Cardiac septum (tissue), 1 donor: ENCODE results near the gene DLG2. TPM values are rescaled to one million over a fixed set of nuclear protein-coding genes. Genes with fewer than 3 reads are reported as not detected.

Source experiments
- DNase-seq: peaks from one replicate; pipeline ENCODE4 v3.0.0-alpha.2; 2020; ENCODE audit warnings: low spot score
- intact Hi-C: fragments of 100-400 bp; cut with DNase I; formaldehyde crosslinking; loops from one replicate; pipeline ENCODE4 v1.14.0; 2022
- total RNA-seq: library from RNA; stranded (reverse); fragmentation: NEBNext Ultra II Directional; extraction: Animal tissue kit (Norgen Biotek cat#: 25700); gene quantifications from one replicate; pipeline ENCODE4 v1.2.1, GENCODE V29; 2021
- donor health status: DM: no; HTN: no; CAD: no.

DLG2 gene
- total RNA-seq, 1 donor from 2014 or later = 9.9 TPM

GRCh38 chr11:83521647-83522596, 2105.2 kb downstream of the DLG2 start:
- intact Hi-C loops = no loop called here

GRCh38 chr11:83520849-83521248, 2106.3 kb downstream of the DLG2 start:
- no peak for DNase-seq
- intact Hi-C loops = no loop called here

More at GRCh38 chr11:83521647-83522596, 2105.2 kb downstream of the DLG2 start:
- DNase-seq = no peak

GRCh38 chr11:83511646-83512045, 2115.5 kb downstream of the DLG2 start:
- no peak for DNase-seq
- intact Hi-C loops = no loop called here

GRCh38 chr11:83510530-83511460, 2116.3 kb downstream of the DLG2 start:
- DNase-seq = no peak
- intact Hi-C loops = no loop called here

- no peak for DNase-seq
- intact Hi-C loops = no loop called here
These were observed 2118.3 kb downstream of the DLG2 start for GRCh38 chr11:83508804-83509203.

- intact Hi-C loops = no loop called here
- no peak for DNase-seq
These were observed 2125.1 kb downstream of the DLG2 start for GRCh38 chr11:83502041-83502440.

- no peak for DNase-seq
- intact Hi-C loops = no loop called here
These were observed 2133.2 kb downstream of the DLG2 start for GRCh38 chr11:83493917-83494316.

GRCh38 chr11:83493034-83493433, 2134.1 kb downstream of the DLG2 start:
- intact Hi-C loops = no loop called here

GRCh38 chr11:83483808-83484207, 2143.3 kb downstream of the DLG2 start:
- intact Hi-C loops = no loop called here
- DNase-seq = no peak

More at GRCh38 chr11:83493034-83493433, 2134.1 kb downstream of the DLG2 start:
- no peak for DNase-seq

GRCh38 chr11:83480811-83481210, 2146.3 kb downstream of the DLG2 start:
- no peak for DNase-seq
- intact Hi-C loops = no loop called here

- intact Hi-C loops = no loop called here
- no peak for DNase-seq
These were observed 2146.9 kb downstream of the DLG2 start for GRCh38 chr11:83480251-83480650.

- intact Hi-C loops = no loop called here
- no peak for DNase-seq
These were observed 2149.4 kb downstream of the DLG2 start for GRCh38 chr11:83477772-83478171.

GRCh38 chr11:83475760-83476159, 2151.4 kb downstream of the DLG2 start:
- intact Hi-C loops = no loop called here
- no peak for DNase-seq

- intact Hi-C loops = no loop called here
- no peak for DNase-seq
These were observed 2153.4 kb downstream of the DLG2 start for GRCh38 chr11:83473743-83474142.

- intact Hi-C loops = no loop called here
These were observed 2154.3 kb downstream of the DLG2 start for GRCh38 chr11:83472806-83473205.

GRCh38 chr11:83471831-83472727, 2155.1 kb downstream of the DLG2 start:
- no peak for DNase-seq
- intact Hi-C loops = no loop called here

More at GRCh38 chr11:83472806-83473205, 2154.3 kb downstream of the DLG2 start:
- DNase-seq = no peak

- DNase-seq = no peak
- intact Hi-C loops = no loop called here
These were observed 2159.3 kb downstream of the DLG2 start for GRCh38 chr11:83467837-83468236.

GRCh38 chr11:83464160-83464944, 2162.8 kb downstream of the DLG2 start:
- DNase-seq = no peak
- intact Hi-C loops = no loop called here
